ENCODE data around the gene KIAA1217.
A peak's percentile ranks its signal among the peaks of the same experiment; 100 is the strongest.

KIAA1217 gene

GRCh38 chr10:24542314-24543270, 333.7 kb downstream of the KIAA1217 start:
- H3K4me3 ChIP-seq (ENCODE audit: control insufficient read depth, low read depth, low read length) = no peak overlapping the region
- no peak for DNase-seq (ENCODE audit: low read depth)
- TF ChIP-seq, protein P1, sequence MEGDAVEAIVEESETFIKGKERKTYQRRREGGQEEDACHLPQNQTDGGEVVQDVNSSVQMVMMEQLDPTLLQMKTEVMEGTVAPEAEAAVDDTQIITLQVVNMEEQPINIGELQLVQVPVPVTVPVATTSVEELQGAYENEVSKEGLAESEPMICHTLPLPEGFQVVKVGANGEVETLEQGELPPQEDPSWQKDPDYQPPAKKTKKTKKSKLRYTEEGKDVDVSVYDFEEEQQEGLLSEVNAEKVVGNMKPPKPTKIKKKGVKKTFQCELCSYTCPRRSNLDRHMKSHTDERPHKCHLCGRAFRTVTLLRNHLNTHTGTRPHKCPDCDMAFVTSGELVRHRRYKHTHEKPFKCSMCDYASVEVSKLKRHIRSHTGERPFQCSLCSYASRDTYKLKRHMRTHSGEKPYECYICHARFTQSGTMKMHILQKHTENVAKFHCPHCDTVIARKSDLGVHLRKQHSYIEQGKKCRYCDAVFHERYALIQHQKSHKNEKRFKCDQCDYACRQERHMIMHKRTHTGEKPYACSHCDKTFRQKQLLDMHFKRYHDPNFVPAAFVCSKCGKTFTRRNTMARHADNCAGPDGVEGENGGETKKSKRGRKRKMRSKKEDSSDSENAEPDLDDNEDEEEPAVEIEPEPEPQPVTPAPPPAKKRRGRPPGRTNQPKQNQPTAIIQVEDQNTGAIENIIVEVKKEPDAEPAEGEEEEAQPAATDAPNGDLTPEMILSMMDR (IDR thresholded peaks at IDR 0.05; ENCODE audit: control insufficient read depth, insufficient read depth, low read depth, low read length, missing control alignments) = no peak

DNA sequence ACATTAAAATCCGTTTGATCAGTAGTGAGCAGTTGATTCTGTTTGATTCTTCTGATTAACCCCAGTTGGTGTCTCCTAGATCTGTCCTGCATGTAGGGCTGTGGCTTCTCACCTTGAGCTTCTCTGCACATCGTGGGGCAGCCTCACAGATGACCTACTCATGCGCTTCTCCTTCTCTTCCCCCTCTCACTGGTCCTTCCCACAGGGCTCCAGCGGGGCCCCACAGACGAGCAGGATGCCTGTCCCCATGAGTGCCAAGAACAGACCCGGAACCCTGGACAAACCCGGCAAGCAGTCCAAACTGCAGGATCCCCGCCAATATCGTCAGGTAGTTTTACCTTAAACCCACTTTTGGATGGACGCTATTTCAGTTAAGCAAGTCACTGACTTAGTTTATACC, 335.8 kb downstream of the KIAA1217 start:
- no peak for DNase-seq (ENCODE audit: low read depth)
- TF ChIP-seq, protein P1 (IDR thresholded peaks at IDR 0.05; ENCODE audit: control insufficient read depth, insufficient read depth, low read depth, low read length, missing control alignments) = no peak
- H3K4me3 ChIP-seq (ENCODE audit: control insufficient read depth, low read depth, low read length) = no peak overlapping the region

GRCh38 chr10:24545585-24545984, 336.6 kb downstream of the KIAA1217 start:
- DNase-seq (ENCODE audit: low read depth) = no peak
- TF ChIP-seq, protein P1 (IDR thresholded peaks at IDR 0.05; ENCODE audit: control insufficient read depth, insufficient read depth, low read depth, low read length, missing control alignments) = no peak
- H3K4me3 ChIP-seq (ENCODE audit: control insufficient read depth, low read depth, low read length) = no peak overlapping the region

GRCh38 chr10:24550680-24551079, 341.7 kb downstream of the KIAA1217 start:
- TF ChIP-seq, protein P1 (IDR thresholded peaks at IDR 0.05; ENCODE audit: control insufficient read depth, insufficient read depth, low read depth, low read length, missing control alignments) = no peak
- no peak for DNase-seq (ENCODE audit: low read depth)
- H3K4me3 ChIP-seq (ENCODE audit: control insufficient read depth, low read depth, low read length) = no peak overlapping the region

- TF ChIP-seq, protein P1 (IDR thresholded peaks at IDR 0.05; ENCODE audit: control insufficient read depth, insufficient read depth, low read depth, low read length, missing control alignments) = no peak
- DNase-seq (ENCODE audit: low read depth) = no peak
- H3K4me3 ChIP-seq (ENCODE audit: control insufficient read depth, low read depth, low read length) = no peak overlapping the region
Measured at GRCh38 chr10:24551161-24551560, 342.2 kb downstream of the KIAA1217 start.

GRCh38 chr10:24552346-24553016, 343.5 kb downstream of the KIAA1217 start:
- TF ChIP-seq, protein P1 (IDR thresholded peaks at IDR 0.05; ENCODE audit: control insufficient read depth, insufficient read depth, low read depth, low read length, missing control alignments) = peak; percentile 16
- no peak for DNase-seq (ENCODE audit: low read depth)
- no peak overlapping the region for H3K4me3 ChIP-seq (ENCODE audit: control insufficient read depth, low read depth, low read length)
